Heart right ventricle (tissue), 16 donors: Measurements from ENCODE around the gene TPRG1. TPM values are rescaled to one million over a fixed set of nuclear protein-coding genes. Genes with fewer than 3 reads are reported as not detected.

Experiments used
- ATAC-seq, 8 donors: fragments of 200-7000 bp; cut with Tn5 transposase; one replicate each; pipeline ENCODE4 v1.9.1; 2020; ENCODE audit warnings: mild to moderate bottlenecking in 8 of 8, moderate library complexity in 8 of 8, moderate number of reproducible peaks in 1 of 8
- DNase-seq, 2 donors: peaks; one replicate each; pipeline ENCODE4 v3.0.0-alpha.2; 2020
- H3K27ac ChIP-seq, 10 donors: fragments of 200-600 bp; sonication (generic) in 2 of 10; one replicate each; pipeline versions ENCODE4 v1.5.0 to v1.8.0; 2020 to 2022; ENCODE audit warnings: mild to moderate bottlenecking in 3 of 10
- H3K27me3 ChIP-seq, 7 donors: fragments of 200-600 bp; one replicate each; pipeline ENCODE4 v1.8.0; 2021 to 2022; ENCODE audit warnings: mild to moderate bottlenecking in 2 of 7
- H3K36me3 ChIP-seq, 9 donors: fragments of 200-600 bp; sonication (generic) in 1 of 9; one replicate each; pipeline versions ENCODE4 v1.5.0 to v1.8.0; 2020 to 2022; ENCODE audit warnings: mild to moderate bottlenecking in 2 of 9
- H3K4me1 ChIP-seq, 9 donors: fragments of 200-600 bp; sonication (generic) in 1 of 9; one replicate each; pipeline versions ENCODE4 v1.5.0 to v1.8.0; 2020 to 2022; ENCODE audit warnings: mild to moderate bottlenecking in 4 of 9
- H3K4me3 ChIP-seq, 10 donors: fragments of 200-600 bp; sonication (generic) in 2 of 10; one replicate each; pipeline versions ENCODE4 v1.5.0 to v1.8.0; 2020 to 2022; ENCODE audit warnings: mild to moderate bottlenecking in 7 of 10, moderate library complexity in 2 of 10
- H3K9me3 ChIP-seq, 11 donors: fragments of 200-600 bp in 10 of 11; sonication (generic) in 2 of 11; one replicate each; pipeline versions ENCODE4 v1.5.0 to v1.8.0; 2013 to 2022; ENCODE audit warnings: mild to moderate bottlenecking in 2 of 11, control low read depth in 1 of 11, moderate library complexity in 1 of 11
- WGBS, 2 donors: extraction: QIAGEN DNeasy Blood & Tissue Kit; methylation state at CpG; one replicate each; pipeline ENCODE4 v1.1.7; 2013; ENCODE audit warnings: inconsistent platforms in 1 of 2; 5-methylcytosine and 5-hydroxymethylcytosine counted together
- intact Hi-C, 10 donors: fragments of 100-400 bp; cut with DNase I; formaldehyde crosslinking; loops; one replicate each; pipeline versions ENCODE4 v1.11.1 to v1.14.2; 2022
- polyA plus RNA-seq, 2 donors: library from polyadenylated mRNA; stranded (reverse); fragments of 200-250 nt; gene quantifications; one replicate each; pipeline ENCODE4 v1.2.3, GENCODE V29; 2013
- total RNA-seq, 10 donors: library from RNA; stranded (reverse); fragmentation: NEBNext Ultra II Directional in 3 of 10; extraction: Animal tissue kit (Norgen Biotek cat#: 25700) in 3 of 10; gene quantifications; one replicate each; pipeline versions ENCODE4 v1.2.1 to v1.2.4, GENCODE V29; 2021 to 2023
- TF ChIP-seq, protein P1 (sequence below), 9 donors: fragments of 200-600 bp; sonication (generic) in 2 of 9; IDR thresholded peaks; one replicate each; pipeline versions ENCODE4 v1.5.0 to v1.8.0; 2021 to 2022; ENCODE audit warnings: antibody characterized with exemption in 9 of 9, mild to moderate bottlenecking in 5 of 9, moderate library complexity in 1 of 9
- donor health status: Arrhythmogenic right ventricular cardiomyopathy.
- donor health status: ischemic (EF 13 %, LVEDD 7.1; RV severe dilation, severe dysfunction).
- donor health status: healthy with polysubstance abuse.
- donor health status: DM: no; HTN: yes; CAD: no.
- donor health status: DM: no; HTN: no; CAD: no.
- donor health status: ischemic (EF 25% LVEDD 6.9; RV normal size, moderate dysfunction).
- donor health status: ischemic (EF 25% LVEDD 5.7; RV mildly dilated, moderate dysfunction).
- donor health status: healthy.
- donor health status: DM: yes; HTN: yes; CAD: no.
- donor health status: Ischemic cardiomyopathy.
- donor health status: ischemic (EF 35%, LVEDD 5.7; RV mildly dilated, moderate dysfunction).
- donor health status: nonischemic (EF 11% LVEDD 7.7; RV severe dilation, severe dysfunction).
- donor health status: DM: yes; HTN: yes; CAD: no.
- donor health status: PGD.
- donor health status: ischemic (EF 29% LVEDD 5.4; RV normal size, mild dysfunction).
- donor health status: nonischemic (EF 23%, LVEDD 6.1; RV moderate dilation, normal function).

TPRG1 gene
- total and polyA plus RNA-seq, 12 donors = 0.62 to 3.1 (median 1.8) TPM

DNA sequence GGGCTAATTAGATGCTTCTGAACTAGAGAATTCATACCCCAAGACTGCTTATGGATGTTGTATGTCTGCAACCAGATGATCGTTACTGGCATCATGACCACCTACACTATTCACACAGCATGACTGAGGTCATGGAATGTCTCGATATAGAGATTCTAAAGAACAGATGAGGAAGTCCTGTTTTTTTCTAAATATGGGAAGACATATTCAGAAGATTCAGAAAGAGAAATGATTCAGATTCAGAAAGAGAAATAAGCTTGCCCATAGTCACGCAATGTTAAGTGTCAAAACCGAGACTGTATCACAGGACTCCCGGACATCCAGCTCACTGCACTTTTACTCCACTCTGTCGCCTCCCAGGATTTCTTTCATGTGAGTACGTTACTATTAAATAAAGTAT is 136.2 kb downstream of the TPRG1 start:
- ATAC-seq (no peak), DNase-seq (no peak)
- H3K27me3 ChIP-seq = peaks cover 0 to 4% (median 0%) of the 10 kb centered on the region in 7 donors
- no peak overlapping the region for H3K4me3 ChIP-seq
- no peak overlapping the region for H3K27ac ChIP-seq
- TF ChIP-seq, protein P1, sequence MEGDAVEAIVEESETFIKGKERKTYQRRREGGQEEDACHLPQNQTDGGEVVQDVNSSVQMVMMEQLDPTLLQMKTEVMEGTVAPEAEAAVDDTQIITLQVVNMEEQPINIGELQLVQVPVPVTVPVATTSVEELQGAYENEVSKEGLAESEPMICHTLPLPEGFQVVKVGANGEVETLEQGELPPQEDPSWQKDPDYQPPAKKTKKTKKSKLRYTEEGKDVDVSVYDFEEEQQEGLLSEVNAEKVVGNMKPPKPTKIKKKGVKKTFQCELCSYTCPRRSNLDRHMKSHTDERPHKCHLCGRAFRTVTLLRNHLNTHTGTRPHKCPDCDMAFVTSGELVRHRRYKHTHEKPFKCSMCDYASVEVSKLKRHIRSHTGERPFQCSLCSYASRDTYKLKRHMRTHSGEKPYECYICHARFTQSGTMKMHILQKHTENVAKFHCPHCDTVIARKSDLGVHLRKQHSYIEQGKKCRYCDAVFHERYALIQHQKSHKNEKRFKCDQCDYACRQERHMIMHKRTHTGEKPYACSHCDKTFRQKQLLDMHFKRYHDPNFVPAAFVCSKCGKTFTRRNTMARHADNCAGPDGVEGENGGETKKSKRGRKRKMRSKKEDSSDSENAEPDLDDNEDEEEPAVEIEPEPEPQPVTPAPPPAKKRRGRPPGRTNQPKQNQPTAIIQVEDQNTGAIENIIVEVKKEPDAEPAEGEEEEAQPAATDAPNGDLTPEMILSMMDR (IDR thresholded peaks at IDR 0.05) = no peak
- no peaks in the 10 kb centered on the region for H3K4me1 ChIP-seq
- 90% methylated on average over 7 of the region's 7 CpGs for WGBS, 2 donors
- H3K36me3 ChIP-seq = no peaks in the 10 kb centered on the region
- H3K9me3 ChIP-seq = no peaks in the 10 kb centered on the region
- intact Hi-C loops = no loop called here

DNA sequence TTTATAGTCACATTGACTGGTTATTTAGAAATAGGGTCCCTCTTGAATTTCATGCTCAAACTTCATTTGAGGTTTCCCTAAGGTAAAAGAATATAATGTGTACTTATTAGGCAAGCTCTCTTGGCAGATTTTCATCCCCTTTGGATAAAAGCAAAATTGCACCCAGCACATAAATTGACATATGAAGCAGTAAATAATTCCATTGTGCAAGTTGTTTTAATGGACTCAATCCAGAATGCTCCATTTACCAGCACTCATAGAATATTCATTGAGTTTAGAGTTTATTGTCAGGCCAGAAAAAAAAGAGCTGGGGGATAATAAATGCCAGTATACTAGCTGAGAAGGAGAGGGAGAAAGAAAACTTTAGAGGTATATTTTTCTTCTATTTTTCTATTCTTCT is 136.8 kb downstream of the TPRG1 start:
- TF ChIP-seq, protein P1 (IDR thresholded peaks at IDR 0.05) = no peak
- Histone ChIP-seq H3K36me3 (no peaks in the 10 kb centered on the region), H3K4me1 (no peaks in the 10 kb centered on the region), H3K27me3 (peaks cover 0 to 4% (median 0%) of the 10 kb centered on the region in 7 donors), H3K4me3 (no peak overlapping the region), H3K27ac (no peak overlapping the region), H3K9me3 (no peaks in the 10 kb centered on the region)
- DNase-seq (no peak), ATAC-seq (no peak)
- intact Hi-C loops = no loop called here

DNA sequence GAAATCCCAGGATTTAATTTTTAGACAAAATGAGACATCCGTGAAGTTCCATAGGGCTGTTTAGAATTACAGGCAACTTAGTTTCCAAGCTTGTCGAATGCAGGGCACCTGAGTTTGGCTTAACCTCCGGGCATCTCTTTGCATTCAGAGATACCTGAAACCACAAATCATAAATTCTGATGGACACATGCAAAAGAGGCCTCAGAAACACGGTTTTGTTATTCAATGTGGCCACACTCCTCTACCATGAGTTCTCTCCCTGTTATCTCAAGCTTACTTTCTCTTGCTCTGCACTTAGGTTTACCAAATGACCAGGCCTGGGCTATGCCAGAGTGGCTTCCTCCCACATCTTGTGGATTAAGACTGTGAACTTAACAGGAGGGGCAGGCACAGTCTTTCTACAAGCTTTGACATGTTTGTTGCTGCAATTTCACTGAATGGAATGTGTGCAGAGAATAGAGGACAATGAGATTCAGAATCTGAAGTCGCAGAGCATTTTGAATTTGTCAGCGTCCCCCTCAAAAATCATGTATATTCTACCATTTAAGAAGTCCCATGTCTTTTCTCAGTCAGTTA is 137.7 kb downstream of the TPRG1 start:
- H3K9me3 ChIP-seq = no peaks in the 10 kb centered on the region
- no peaks in the 10 kb centered on the region for H3K4me1 ChIP-seq
- intact Hi-C loops = no loop called here
- TF ChIP-seq, protein P1 (IDR thresholded peaks at IDR 0.05) = no peak
- DNase-seq (no peak), ATAC-seq (no peak)
- H3K27ac ChIP-seq = no peak overlapping the region
- H3K36me3 ChIP-seq = no peaks in the 10 kb centered on the region
- WGBS, 2 donors = 71 to 79% methylated on average over 6 of the region's 6 CpGs
- H3K27me3 ChIP-seq = peaks cover 0 to 2% (median 0%) of the 10 kb centered on the region in 7 donors
- H3K4me3 ChIP-seq = no peak overlapping the region

DNA sequence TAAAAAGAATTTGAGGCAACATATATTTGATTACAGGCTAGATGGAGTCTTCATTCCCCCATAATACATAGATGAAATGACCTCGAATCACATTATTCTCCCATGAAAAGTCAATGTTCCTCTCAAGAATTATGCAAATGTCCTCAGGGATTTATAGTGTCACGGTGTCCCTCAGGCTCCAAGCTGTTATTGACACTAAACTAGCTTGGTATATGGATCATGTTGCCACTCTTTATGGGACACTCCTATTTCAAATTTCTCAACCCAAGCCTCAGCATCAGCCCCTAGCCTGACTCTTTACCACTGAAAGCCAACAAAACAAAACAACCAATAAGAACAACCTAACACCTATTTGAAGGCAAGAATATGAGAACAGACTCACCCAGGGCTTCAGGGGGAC is 139.8 kb downstream of the TPRG1 start:
- ATAC-seq = no peak
- H3K4me3 ChIP-seq = no peak overlapping the region
- no peaks in the 10 kb centered on the region for H3K4me1 ChIP-seq
- H3K36me3 ChIP-seq = no peaks in the 10 kb centered on the region
- H3K27ac ChIP-seq = no peak overlapping the region
- no peak for DNase-seq
- intact Hi-C loops = no loop called here
- 82 to 85% methylated on average over 2 of the region's 2 CpGs for WGBS, 2 donors
- no peaks in the 10 kb centered on the region for H3K27me3 ChIP-seq
- TF ChIP-seq, protein P1 (IDR thresholded peaks at IDR 0.05) = no peak
- no peaks in the 10 kb centered on the region for H3K9me3 ChIP-seq
